ENCODE measurements around the gene ZSWIM3. TPM values are rescaled to one million over a fixed set of nuclear protein-coding genes. Genes with fewer than 3 reads are reported as not detected.

ZSWIM3 gene
- total and polyA plus RNA-seq, 2 of the 8 experiments (the other 6 are each of a cell fraction or from before 2014, with no cell fraction given), result 5.5 to 6.9 TPM

GRCh38 chr20:45882469-45883099 lies 25.2 kb downstream of the ZSWIM3 start (continued):
- TF ChIP-seq CHD7 (IDR thresholded peaks at IDR 0.05; ENCODE audit: insufficient replicate concordance, low read length) (no peak), RBBP5 (IDR thresholded peaks at IDR 0.05; ENCODE audit: borderline replicate concordance, low read depth, low read length) (no peak)
